Testis (tissue), 2 donors: ENCODE results near the gene CLEC18B.
"Not testable (repeated sequence)": the region's sequence is repeated elsewhere in the genome, so short reads cannot be mapped to it uniquely, and the experiment has no call there.

Experiments
- POLR2A ChIP-seq: fragments of 450-650 bp; IDR thresholded peaks from one replicate; pipeline ENCODE4 v1.6.1; 2017; ENCODE audit warnings: antibody characterized with exemption, mild to moderate bottlenecking, moderate library complexity
- TF ChIP-seq, protein P1 (sequence below), 3 experiments: fragments of 450-650 bp in 2 of 3; fragments of 200-600 bp in 1 of 3; sonication (generic) in 1 of 3; IDR thresholded peaks; one replicate each; pipeline ENCODE4 v1.5.1; 2016 to 2019; ENCODE audit warnings: antibody characterized with exemption in 3 of 3, mild to moderate bottlenecking in 2 of 3, moderate library complexity in 1 of 3

GRCh38 chr16:74391454-74392050 lies 29.7 kb downstream of the CLEC18B start:
- TF ChIP-seq POLR2A = not testable (repeated sequence)
- TF ChIP-seq, protein P1, sequence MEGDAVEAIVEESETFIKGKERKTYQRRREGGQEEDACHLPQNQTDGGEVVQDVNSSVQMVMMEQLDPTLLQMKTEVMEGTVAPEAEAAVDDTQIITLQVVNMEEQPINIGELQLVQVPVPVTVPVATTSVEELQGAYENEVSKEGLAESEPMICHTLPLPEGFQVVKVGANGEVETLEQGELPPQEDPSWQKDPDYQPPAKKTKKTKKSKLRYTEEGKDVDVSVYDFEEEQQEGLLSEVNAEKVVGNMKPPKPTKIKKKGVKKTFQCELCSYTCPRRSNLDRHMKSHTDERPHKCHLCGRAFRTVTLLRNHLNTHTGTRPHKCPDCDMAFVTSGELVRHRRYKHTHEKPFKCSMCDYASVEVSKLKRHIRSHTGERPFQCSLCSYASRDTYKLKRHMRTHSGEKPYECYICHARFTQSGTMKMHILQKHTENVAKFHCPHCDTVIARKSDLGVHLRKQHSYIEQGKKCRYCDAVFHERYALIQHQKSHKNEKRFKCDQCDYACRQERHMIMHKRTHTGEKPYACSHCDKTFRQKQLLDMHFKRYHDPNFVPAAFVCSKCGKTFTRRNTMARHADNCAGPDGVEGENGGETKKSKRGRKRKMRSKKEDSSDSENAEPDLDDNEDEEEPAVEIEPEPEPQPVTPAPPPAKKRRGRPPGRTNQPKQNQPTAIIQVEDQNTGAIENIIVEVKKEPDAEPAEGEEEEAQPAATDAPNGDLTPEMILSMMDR (IDR thresholded peaks at IDR 0.05) = not testable (repeated sequence)
